DND-41 (cell line): ENCODE data around the gene LCT.
"Not testable (repeated sequence)": the region's sequence is repeated elsewhere in the genome, so short reads cannot be mapped to it uniquely, and the experiment has no call there.

Experiments
- ATAC-seq: fragments of 200-7000 bp; cut with Tn5 transposase; 3 replicates; pipeline ENCODE4 v1.9.1; 2021; ENCODE audit warnings: low read depth; ENCODE audit not compliant: insufficient read depth
- DNase-seq: peaks from one replicate; pipeline ENCODE4 v3.0.0-alpha.2; 2020
- H2AFZ ChIP-seq: 2 replicates; pipeline ENCODE4 v1.6.0; 2012; ENCODE audit warnings: low read depth, low read length
- H3K27ac ChIP-seq: 2 replicates; pipeline ENCODE4 v1.5.1; 2012; ENCODE audit warnings: low read length, inconsistent platforms
- H3K27me3 ChIP-seq: fragments of 200-600 bp; sonication (generic); 2 replicates; pipeline ENCODE4 v1.6.0; 2012; ENCODE audit warnings: low read length, mild to moderate bottlenecking, inconsistent platforms; ENCODE audit not compliant: insufficient read depth, poor library complexity
- H3K36me3 ChIP-seq: 2 replicates; pipeline ENCODE4 v1.5.1; 2012; ENCODE audit warnings: low read length, inconsistent platforms; ENCODE audit not compliant: insufficient read depth
- H3K4me1 ChIP-seq: 2 replicates; pipeline ENCODE4 v1.5.1; 2012; ENCODE audit warnings: mild to moderate bottlenecking, low read length; ENCODE audit not compliant: insufficient read depth
- H3K4me2 ChIP-seq: 2 replicates; pipeline ENCODE4 v1.6.0; 2012; ENCODE audit warnings: mild to moderate bottlenecking, moderate library complexity, low read length, inconsistent platforms; ENCODE audit not compliant: insufficient read depth
- H3K4me3 ChIP-seq, 2 experiments: fragments of 200-600 bp in 1 of 2; shearing (Covaris generic) in 1 of 2; 2 replicates each; pipeline ENCODE4 v1.5.1; 2012 to 2016; ENCODE audit warnings: inconsistent platforms in 2 of 2, low read length in 2 of 2, mild to moderate bottlenecking in 2 of 2, low read depth in 1 of 2, moderate library complexity in 1 of 2
- H3K79me2 ChIP-seq: 2 replicates; pipeline ENCODE4 v1.6.0; 2012; ENCODE audit warnings: low read length, inconsistent platforms; ENCODE audit not compliant: insufficient read depth
- H3K9ac ChIP-seq: 2 replicates; pipeline ENCODE4 v1.6.0; 2012; ENCODE audit warnings: low read depth, mild to moderate bottlenecking, inconsistent platforms, low read length, moderate library complexity
- H3K9me3 ChIP-seq: 2 replicates; pipeline ENCODE4 v1.5.1; 2012; ENCODE audit warnings: low read length, moderate library complexity, mild to moderate bottlenecking, inconsistent platforms; ENCODE audit not compliant: insufficient read depth, severe bottlenecking
- H4K20me1 ChIP-seq: 2 replicates; pipeline ENCODE4 v1.6.0; 2012; ENCODE audit warnings: low read length; ENCODE audit not compliant: insufficient read depth
- CTCF ChIP-seq: IDR thresholded peaks from 2 replicates; pipeline ENCODE4 v1.5.1; 2012; ENCODE audit warnings: borderline replicate concordance, low read length, moderate library complexity, mild to moderate bottlenecking; ENCODE audit not compliant: poor library complexity, severe bottlenecking; ENCODE audit errors: extremely low read depth
- EZH2 ChIP-seq: IDR thresholded peaks from 3 replicates; pipeline ENCODE4 v1.6.1; 2012; ENCODE audit warnings: borderline replicate concordance, low read depth, mild to moderate bottlenecking, moderate library complexity, low read length, inconsistent platforms; ENCODE audit not compliant: severe bottlenecking

LCT gene

DNA sequence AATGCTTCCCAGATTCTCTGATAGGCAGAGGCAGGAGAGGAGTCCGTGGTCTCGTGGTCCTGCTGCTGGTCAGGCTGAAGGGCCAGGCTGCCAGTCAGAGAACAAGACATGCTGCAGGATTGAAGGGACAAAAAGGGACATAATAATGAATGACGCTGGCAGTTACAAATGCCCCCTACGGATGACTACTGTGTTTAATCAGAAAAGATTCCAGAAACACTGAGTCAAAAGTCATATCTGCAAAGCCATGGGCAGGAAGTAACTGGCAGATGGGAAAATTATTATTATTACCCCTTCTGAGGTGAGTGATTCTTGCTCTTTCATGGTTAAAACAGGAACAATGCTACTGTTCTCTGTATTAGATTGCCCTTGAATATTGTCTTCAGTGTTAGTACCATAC, 19.0 kb downstream of the LCT start:
- Histone ChIP-seq H3K36me3 (peaks cover 19% of the 10 kb centered on the region), H4K20me1 (no peaks in the 10 kb centered on the region), H3K9ac (no peak overlapping the region), H3K27me3 (no peaks in the 10 kb centered on the region), H3K27ac (peak overlapping the region; percentile 8; the same call in 1 of the 2 replicates), H2AFZ (no peak overlapping the region), H3K4me2 (no peak overlapping the region), H3K9me3 (peaks cover 9% of the 10 kb centered on the region), H3K4me1 (peaks cover 41% of the 10 kb centered on the region), H3K4me3 (no peak overlapping the region), H3K79me2 (peaks cover 26% of the 10 kb centered on the region)
- no peak for DNase-seq
- TF ChIP-seq EZH2 = no peak
- no peak for TF ChIP-seq CTCF
- ATAC-seq = no peak

- DNase-seq (no peak), ATAC-seq (no peak)
- Histone ChIP-seq H3K4me3 (no peak overlapping the region), H3K27me3 (no peaks in the 10 kb centered on the region), H4K20me1 (no peaks in the 10 kb centered on the region), H3K36me3 (peaks cover 14% of the 10 kb centered on the region), H3K27ac (peak overlapping the region; percentile 18; the same call in 1 of the 2 replicates), H3K9ac (no peak overlapping the region), H3K79me2 (peaks cover 21% of the 10 kb centered on the region), H2AFZ (no peak overlapping the region), H3K4me1 (peaks cover 36% of the 10 kb centered on the region), H3K4me2 (no peak overlapping the region), H3K9me3 (peaks cover 5% of the 10 kb centered on the region)
- TF ChIP-seq CTCF = no peak
- no peak for TF ChIP-seq EZH2
These were observed 19.5 kb downstream of the LCT start for GRCh38 chr2:135817466-135817865.

- Histone ChIP-seq H3K36me3 (no peaks in the 10 kb centered on the region), H4K20me1 (no peaks in the 10 kb centered on the region), H3K79me2 (peaks cover under 1% of the 10 kb centered on the region), H3K4me2 (no peak overlapping the region), H3K9ac (no peak overlapping the region), H3K4me1 (peaks cover 15% of the 10 kb centered on the region), H3K27ac (no peak overlapping the region), H3K4me3 (no peak overlapping the region), H3K9me3 (no peaks in the 10 kb centered on the region), H3K27me3 (no peaks in the 10 kb centered on the region), H2AFZ (no peak overlapping the region)
- ATAC-seq (no peak), DNase-seq (no peak)
- TF ChIP-seq CTCF = no peak
- no peak for TF ChIP-seq EZH2
These were observed 21.7 kb downstream of the LCT start for GRCh38 chr2:135815269-135815668.

GRCh38 chr2:135812907-135813511, 24.0 kb downstream of the LCT start:
- no peak overlapping the region for H2AFZ ChIP-seq
- TF ChIP-seq EZH2 (no peak), CTCF (no peak)
- no peak overlapping the region for H3K4me2 ChIP-seq
- H3K9me3 ChIP-seq = no peaks in the 10 kb centered on the region
- ATAC-seq = no peak
- H3K4me3 ChIP-seq = no peak overlapping the region
- no peaks in the 10 kb centered on the region for H3K27me3 ChIP-seq
- no peaks in the 10 kb centered on the region for H3K4me1 ChIP-seq
- no peak for DNase-seq
- H4K20me1 ChIP-seq = no peaks in the 10 kb centered on the region
- no peak overlapping the region for H3K27ac ChIP-seq
- H3K79me2 ChIP-seq = no peaks in the 10 kb centered on the region
- no peak overlapping the region for H3K9ac ChIP-seq
- H3K36me3 ChIP-seq = no peaks in the 10 kb centered on the region

DNA sequence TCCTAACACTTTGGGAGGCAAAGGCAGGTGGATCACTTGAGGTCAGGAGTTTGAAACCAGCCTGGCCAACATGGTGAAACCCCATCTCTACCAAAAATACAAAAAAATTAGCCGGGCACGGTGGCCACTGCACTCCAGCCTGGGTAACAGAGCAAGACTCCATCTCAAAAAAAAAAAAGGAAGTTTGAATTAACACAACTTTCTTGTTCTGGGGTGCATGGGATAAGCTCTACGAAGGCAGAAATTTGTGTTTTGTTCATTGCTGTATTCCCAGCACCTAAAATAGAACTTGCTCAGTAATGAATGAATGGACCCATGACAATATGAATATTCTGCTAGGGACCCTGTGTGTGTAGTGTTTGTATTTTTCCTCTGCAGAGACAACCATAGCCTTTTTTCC, 29.1 kb downstream of the LCT start:
- not testable (repeated sequence) for DNase-seq, H3K79me2 ChIP-seq, H3K4me3 ChIP-seq, H3K36me3 ChIP-seq, H3K4me1 ChIP-seq, H3K4me2 ChIP-seq, H3K27ac ChIP-seq, H3K9ac ChIP-seq, ATAC-seq, H3K9me3 ChIP-seq, H4K20me1 ChIP-seq, H3K27me3 ChIP-seq, H2AFZ ChIP-seq
